Activated naive CD8-positive, alpha-beta T cell treated with anti-CD3 and anti-CD28 coated beads, Interleukin-2, amount 50 U/mL, for 16 hours (primary cell): ENCODE measurements around the gene SNPH.
A peak's percentile ranks its signal among the peaks of the same experiment; 100 is the strongest.

ENCODE experiments used
- DNase-seq: peaks from one replicate; pipeline ENCODE4 v3.0.0-alpha.2; 2020; ENCODE audit warnings: low read depth, low spot score

The SNPH gene

GRCh38 chr20:1324598-1325172, 58.6 kb downstream of the SNPH start:
- no peak for DNase-seq

GRCh38 chr20:1325173-1326030, 59.3 kb downstream of the SNPH start:
- DNase-seq = peak; percentile 99

- DNase-seq = no peak
Observed at GRCh38 chr20:1326031-1326930, 60.2 kb downstream of the SNPH start.

GRCh38 chr20:1327241-1327653, 61.2 kb downstream of the SNPH start:
- no peak for DNase-seq

- DNase-seq = no peak
Observed at GRCh38 chr20:1327827-1328679, 62.0 kb downstream of the SNPH start.

- DNase-seq = no peak
Observed at GRCh38 chr20:1328680-1329330, 62.7 kb downstream of the SNPH start, which contains the start of gene SDCBP2. Gene SDCBP2, minus strand, starts transcription at chr20:1329139. Its CDS starts 8,723 bp downstream, at chr20:1320416.

GRCh38 chr20:1330075-1330830, 64.2 kb downstream of the SNPH start:
- DNase-seq = no peak

GRCh38 chr20:1331101-1331500, 65.0 kb downstream of the SNPH start:
- no peak for DNase-seq

- no peak for DNase-seq
Observed at GRCh38 chr20:1331801-1332453, 65.8 kb downstream of the SNPH start.

- DNase-seq = no peak
Observed at GRCh38 chr20:1332749-1333300, 66.7 kb downstream of the SNPH start.

- no peak for DNase-seq
Observed at GRCh38 chr20:1333462-1334369, 67.6 kb downstream of the SNPH start.

- no peak for DNase-seq
Observed at GRCh38 chr20:1334370-1334731, 68.3 kb downstream of the SNPH start.

GRCh38 chr20:1334761-1335160, 68.7 kb downstream of the SNPH start:
- no peak for DNase-seq

- no peak for DNase-seq
Observed at GRCh38 chr20:1335961-1336698, 70.0 kb downstream of the SNPH start.

- no peak for DNase-seq
Observed at GRCh38 chr20:1336699-1337367, 70.7 kb downstream of the SNPH start.

GRCh38 chr20:1337441-1337840, 71.3 kb downstream of the SNPH start:
- DNase-seq = no peak

GRCh38 chr20:1338096-1338495, 72.0 kb downstream of the SNPH start:
- DNase-seq = no peak
